Inferior parietal cortex (tissue), 1 donor: Measurements from ENCODE around the gene TRAF3.
A peak's percentile ranks its signal among the peaks of the same experiment; 100 is the strongest.
"Not testable (repeated sequence)": the region's sequence is repeated elsewhere in the genome, so short reads cannot be mapped to it uniquely, and the experiment has no call there.

ENCODE experiments used
- DNase-seq: peaks from one replicate; pipeline ENCODE4 v3.0.0-alpha.2; 2016; ENCODE audit errors: extremely low spot score

TRAF3 gene

GRCh38 chr14:102752239-102752847 lies 24.9 kb upstream of the TRAF3 start:
- no peak for DNase-seq

- DNase-seq, result no peak
These were observed 22.6 kb upstream of the TRAF3 start for GRCh38 chr14:102754370-102755262.

- DNase-seq, result no peak
These were observed 19.6 kb upstream of the TRAF3 start for GRCh38 chr14:102757646-102758045.

GRCh38 chr14:102758087-102758486 lies 19.2 kb upstream of the TRAF3 start:
- DNase-seq, result no peak

GRCh38 chr14:102759456-102760187 lies 17.6 kb upstream of the TRAF3 start:
- DNase-seq, result no peak

- no peak for DNase-seq
These were observed 16.6 kb upstream of the TRAF3 start for GRCh38 chr14:102760496-102761193.

GRCh38 chr14:102761206-102761605 lies 16.0 kb upstream of the TRAF3 start:
- no peak for DNase-seq

- DNase-seq, result no peak
These were observed 13.0 kb upstream of the TRAF3 start for GRCh38 chr14:102764220-102764671.

GRCh38 chr14:102765770-102766169 lies 11.5 kb upstream of the TRAF3 start:
- DNase-seq, result not testable (repeated sequence)

GRCh38 chr14:102768223-102769048 lies 8.8 kb upstream of the TRAF3 start:
- DNase-seq, result no peak

- DNase-seq, result no peak
These were observed 8.3 kb upstream of the TRAF3 start for GRCh38 chr14:102769049-102769327.

- DNase-seq, result no peak
These were observed 6.8 kb upstream of the TRAF3 start for GRCh38 chr14:102770147-102771123.

- DNase-seq, result no peak
These were observed 6.1 kb upstream of the TRAF3 start for GRCh38 chr14:102771144-102771543.

GRCh38 chr14:102772781-102773570 lies 4.3 kb upstream of the TRAF3 start:
- no peak for DNase-seq

- peak; percentile 75 for DNase-seq
These were observed 2.7 kb upstream of the TRAF3 start for GRCh38 chr14:102774391-102775153.

GRCh38 chr14:102775855-102776760 lies 1.1 kb upstream of the TRAF3 start:
- DNase-seq, result no peak

- DNase-seq, result no peak
These were observed 575 bp downstream of the TRAF3 start for GRCh38 chr14:102777711-102778337.
